OCI-LY3 (cell line): ENCODE data around the gene LARGE1.
"Not testable (repeated sequence)": the region's sequence is repeated elsewhere in the genome, so short reads cannot be mapped to it uniquely, and the experiment has no call there.

Source experiments
- H2AFZ ChIP-seq: fragments of 200-600, 300-600 bp; shearing (Covaris generic); 2 replicates; pipeline ENCODE4 v1.6.0; 2014; ENCODE audit warnings: antibody characterized with exemption, low read depth, low read length
- H3K27ac ChIP-seq: fragments of 200-600, 300-600 bp; sonication (generic); 2 replicates; pipeline ENCODE4 v1.5.1; 2014; ENCODE audit warnings: mild to moderate bottlenecking, low read length, moderate library complexity, mixed read lengths
- H3K27me3 ChIP-seq: fragments of 200-600, 300-600 bp; sonication (generic); 2 replicates; pipeline ENCODE4 v1.6.1; 2014; ENCODE audit warnings: low read depth, low read length, mixed read lengths
- H3K36me3 ChIP-seq: fragments of 200-600, 300-600 bp; sonication (generic); replicated peaks from 2 replicates; pipeline ENCODE3; 2014; ENCODE audit warnings: low read depth, low read length, mixed read lengths
- H3K4me1 ChIP-seq: fragments of 300-600, 200-600 bp; sonication (generic); 2 replicates; pipeline ENCODE4 v1.6.1; 2014; ENCODE audit warnings: low read length, mixed read lengths
- H3K4me2 ChIP-seq: fragments of 200-600, 300-600 bp; sonication (generic); 2 replicates; pipeline ENCODE4 v1.6.1; 2014; ENCODE audit warnings: low read length, mixed read lengths
- H3K4me3 ChIP-seq: fragments of 300-600, 200-600 bp; sonication (generic); 2 replicates; pipeline ENCODE4 v1.5.1; 2014; ENCODE audit warnings: antibody characterized with exemption, mild to moderate bottlenecking, low read length, moderate library complexity
- H3K79me2 ChIP-seq: fragments of 300-600, 200-600 bp; shearing (Covaris generic); 2 replicates; pipeline ENCODE4 v1.6.1; 2014; ENCODE audit warnings: mild to moderate bottlenecking, low read length, mixed read lengths
- H3K9ac ChIP-seq: fragments of 300-600, 200-600 bp; shearing (Covaris generic); 2 replicates; pipeline ENCODE4 v1.6.0; 2014; ENCODE audit warnings: mild to moderate bottlenecking, low read length, moderate library complexity
- H3K9me3 ChIP-seq: fragments of 200-600, 300-600 bp; shearing (Covaris generic); 2 replicates; pipeline ENCODE4 v1.6.1; 2014; ENCODE audit warnings: low read length, mixed read lengths; ENCODE audit not compliant: insufficient read depth
- H4K20me1 ChIP-seq: fragments of 200-600, 300-600 bp; sonication (generic); 2 replicates; pipeline ENCODE4 v1.6.1; 2016; ENCODE audit warnings: low read length, mixed read lengths; ENCODE audit not compliant: insufficient read depth
- CTCF ChIP-seq: fragments of 200-600, 300-600 bp; sonication (generic); IDR thresholded peaks from 2 replicates; pipeline ENCODE4 v1.5.1; 2014; ENCODE audit warnings: antibody characterized with exemption, low read length, low read depth
- EZH2phosphoT487 ChIP-seq: fragments of 200-600 bp; shearing (Covaris generic); IDR thresholded peaks from 2 replicates; pipeline ENCODE4 v1.6.1; 2018; ENCODE audit warnings: antibody characterized with exemption, mixed run types, low read depth

Gene LARGE1

DNA sequence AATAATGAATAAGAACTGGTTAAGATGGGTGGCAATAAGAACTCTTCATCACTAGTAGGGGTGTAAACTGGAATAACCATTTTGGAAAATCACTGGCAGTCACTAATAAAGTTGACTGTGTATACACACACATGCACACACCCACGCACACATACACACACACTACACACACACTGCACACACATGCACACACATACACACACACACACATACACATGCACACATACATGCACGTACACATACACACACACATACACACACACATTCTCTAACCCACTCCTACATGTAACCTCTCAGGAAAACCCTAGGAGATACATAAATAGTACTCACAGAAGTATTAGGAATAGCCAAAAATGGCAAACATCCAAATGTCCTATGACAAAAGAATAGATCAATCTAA lies 455.6 kb downstream of the LARGE1 start:
- H3K4me2 ChIP-seq = no peak overlapping the region
- peaks cover 10% of the 10 kb centered on the region for H3K36me3 ChIP-seq
- TF ChIP-seq EZH2phosphoT487 (no peak), CTCF (no peak)
- no peak overlapping the region for H2AFZ ChIP-seq
- H3K27ac ChIP-seq = no peak overlapping the region
- no peak overlapping the region for H3K9ac ChIP-seq
- H3K27me3 ChIP-seq = no peaks in the 10 kb centered on the region
- H3K79me2 ChIP-seq = no peaks in the 10 kb centered on the region
- no peaks in the 10 kb centered on the region for H4K20me1 ChIP-seq
- peaks cover 6% of the 10 kb centered on the region; the same call in 1 of the 2 replicates for H3K9me3 ChIP-seq
- H3K4me3 ChIP-seq = no peak overlapping the region
- H3K4me1 ChIP-seq = no peaks in the 10 kb centered on the region

GRCh38 chr22:33461698-33462434 lies 458.4 kb downstream of the LARGE1 start:
- H3K27ac ChIP-seq = no peak overlapping the region
- no peak overlapping the region for H3K9ac ChIP-seq
- H3K36me3 ChIP-seq = peaks cover 10% of the 10 kb centered on the region
- no peaks in the 10 kb centered on the region for H4K20me1 ChIP-seq
- H3K4me3 ChIP-seq = no peak overlapping the region
- no peaks in the 10 kb centered on the region for H3K79me2 ChIP-seq
- peaks cover 6% of the 10 kb centered on the region; the same call in 1 of the 2 replicates for H3K9me3 ChIP-seq
- no peaks in the 10 kb centered on the region for H3K27me3 ChIP-seq
- TF ChIP-seq CTCF (no peak), EZH2phosphoT487 (no peak)
- H3K4me1 ChIP-seq = no peaks in the 10 kb centered on the region
- no peak overlapping the region for H3K4me2 ChIP-seq
- H2AFZ ChIP-seq = no peak overlapping the region

- H4K20me1 ChIP-seq, H3K4me2 ChIP-seq, H3K4me3 ChIP-seq, H3K27me3 ChIP-seq, H3K9me3 ChIP-seq, H3K9ac ChIP-seq, H3K79me2 ChIP-seq, H3K27ac ChIP-seq, H3K4me1 ChIP-seq, H2AFZ ChIP-seq: not testable (repeated sequence)
- H3K36me3 ChIP-seq = peaks cover 10% of the 10 kb centered on the region
Measured at GRCh38 chr22:33461245-33461644, 459.0 kb downstream of the LARGE1 start.

- no peak overlapping the region for H3K4me2 ChIP-seq
- H3K79me2 ChIP-seq = no peaks in the 10 kb centered on the region
- no peak overlapping the region for H2AFZ ChIP-seq
- no peak overlapping the region for H3K4me3 ChIP-seq
- TF ChIP-seq EZH2phosphoT487 = no peak
- peaks cover 10% of the 10 kb centered on the region for H3K36me3 ChIP-seq
- H3K27me3 ChIP-seq = no peaks in the 10 kb centered on the region
- H4K20me1 ChIP-seq = no peaks in the 10 kb centered on the region
- no peak overlapping the region for H3K9ac ChIP-seq
- no peak overlapping the region for H3K27ac ChIP-seq
- no peaks in the 10 kb centered on the region for H3K4me1 ChIP-seq
- peaks cover 6% of the 10 kb centered on the region; the same call in 1 of the 2 replicates for H3K9me3 ChIP-seq
Measured at GRCh38 chr22:33459137-33459536, 461.1 kb downstream of the LARGE1 start.

- H3K36me3 ChIP-seq = no peaks in the 10 kb centered on the region
- H3K9ac ChIP-seq = no peak overlapping the region
- H3K27ac ChIP-seq = no peak overlapping the region
- no peaks in the 10 kb centered on the region for H3K9me3 ChIP-seq
- no peaks in the 10 kb centered on the region for H3K27me3 ChIP-seq
- no peaks in the 10 kb centered on the region for H4K20me1 ChIP-seq
- no peaks in the 10 kb centered on the region for H3K79me2 ChIP-seq
- H3K4me2 ChIP-seq = no peak overlapping the region
- H3K4me1 ChIP-seq = no peaks in the 10 kb centered on the region
- no peak for TF ChIP-seq CTCF
- H2AFZ ChIP-seq = no peak overlapping the region
- H3K4me3 ChIP-seq = no peak overlapping the region
Measured at GRCh38 chr22:33456511-33456910, 463.8 kb downstream of the LARGE1 start.
